C4-2B (cell line): ENCODE data around the gene SHISAL2A.

Source experiments
- ZFX ChIP-seq: fragments of 450-650 bp; IDR thresholded peaks from 2 replicates; pipeline ENCODE4 v1.6.1; 2017
- TF ChIP-seq, protein P1 (sequence below): fragments of 450-650 bp; conservative IDR thresholded peaks from 2 replicates; pipeline ENCODE4 v1.5.1; 2017; ENCODE audit warnings: mild to moderate bottlenecking

DNA sequence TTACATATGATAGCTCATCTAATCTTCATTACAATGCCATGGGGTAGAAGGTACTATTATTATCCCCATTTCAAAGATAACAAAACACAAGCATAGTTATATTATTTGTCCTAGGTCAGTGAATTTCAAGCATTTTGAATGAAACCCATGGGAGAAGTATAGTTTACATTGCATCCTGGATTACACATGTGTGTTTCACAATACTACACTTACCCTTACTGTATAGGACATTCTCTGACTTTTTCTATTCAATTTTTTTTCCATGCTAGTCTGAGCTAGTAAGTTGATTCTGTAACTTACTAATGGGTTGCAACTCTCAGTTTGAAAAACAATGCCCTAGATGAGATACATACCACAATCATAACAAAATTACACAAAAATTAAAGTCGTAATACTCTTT, 39.5 kb upstream of the SHISAL2A start:
- TF ChIP-seq, protein P1, sequence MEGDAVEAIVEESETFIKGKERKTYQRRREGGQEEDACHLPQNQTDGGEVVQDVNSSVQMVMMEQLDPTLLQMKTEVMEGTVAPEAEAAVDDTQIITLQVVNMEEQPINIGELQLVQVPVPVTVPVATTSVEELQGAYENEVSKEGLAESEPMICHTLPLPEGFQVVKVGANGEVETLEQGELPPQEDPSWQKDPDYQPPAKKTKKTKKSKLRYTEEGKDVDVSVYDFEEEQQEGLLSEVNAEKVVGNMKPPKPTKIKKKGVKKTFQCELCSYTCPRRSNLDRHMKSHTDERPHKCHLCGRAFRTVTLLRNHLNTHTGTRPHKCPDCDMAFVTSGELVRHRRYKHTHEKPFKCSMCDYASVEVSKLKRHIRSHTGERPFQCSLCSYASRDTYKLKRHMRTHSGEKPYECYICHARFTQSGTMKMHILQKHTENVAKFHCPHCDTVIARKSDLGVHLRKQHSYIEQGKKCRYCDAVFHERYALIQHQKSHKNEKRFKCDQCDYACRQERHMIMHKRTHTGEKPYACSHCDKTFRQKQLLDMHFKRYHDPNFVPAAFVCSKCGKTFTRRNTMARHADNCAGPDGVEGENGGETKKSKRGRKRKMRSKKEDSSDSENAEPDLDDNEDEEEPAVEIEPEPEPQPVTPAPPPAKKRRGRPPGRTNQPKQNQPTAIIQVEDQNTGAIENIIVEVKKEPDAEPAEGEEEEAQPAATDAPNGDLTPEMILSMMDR: no peak
- TF ChIP-seq ZFX: no peak
